HG03103 (cell line): Measurements from ENCODE around the gene ZNF710.
"Not testable (repeated sequence)": the region's sequence is repeated elsewhere in the genome, so short reads cannot be mapped to it uniquely, and the experiment has no call there.

Experiments
- ATAC-seq: cut with Tn5 transposase; IDR thresholded peaks from one replicate; pipeline ENCODE4 v1.9.1; 2021; ENCODE audit warnings: low read depth; ENCODE audit not compliant: unreplicated experiment

Gene ZNF710

DNA sequence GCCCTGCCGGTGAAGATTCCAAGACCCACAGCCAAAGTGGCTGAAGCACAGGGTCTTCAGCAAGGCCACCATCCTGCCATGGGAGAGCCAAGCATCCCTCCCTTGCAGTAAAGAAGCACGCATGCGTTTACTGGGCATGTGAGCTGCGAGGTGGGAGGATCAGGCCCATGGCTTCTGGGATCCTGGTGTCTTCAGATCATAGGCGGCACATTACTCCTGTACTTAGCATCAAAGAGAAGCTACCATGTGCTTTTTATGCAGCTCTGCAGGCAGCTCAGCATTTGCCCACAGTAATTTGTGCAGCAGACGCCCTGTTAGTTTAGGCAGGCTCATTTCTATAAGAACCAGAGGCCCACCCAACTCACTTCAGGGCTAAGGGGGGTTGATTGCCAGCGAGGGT is 55.4 kb downstream of the ZNF710 start:
- ATAC-seq, result no peak

DNA sequence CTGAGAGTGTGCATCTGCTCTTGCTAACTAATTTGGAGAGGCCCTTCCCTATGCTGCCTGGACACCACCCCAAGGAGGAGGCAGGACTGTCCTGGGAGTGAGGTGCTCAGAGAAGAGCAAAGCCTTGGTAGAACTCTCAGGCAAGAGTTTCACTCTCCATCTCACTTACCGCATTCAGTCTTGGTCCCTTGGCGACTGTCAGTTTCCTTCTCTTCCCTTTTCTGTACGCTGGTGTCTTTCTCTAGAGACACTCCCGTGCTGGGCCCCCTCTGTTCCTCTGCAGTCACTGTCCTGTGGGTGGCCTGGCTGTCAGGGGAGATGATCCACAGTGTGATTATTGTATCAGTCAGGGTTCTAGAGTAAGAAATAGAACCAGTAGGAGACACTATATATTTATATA is 57.2 kb downstream of the ZNF710 start:
- ATAC-seq, result peak; percentile 35

DNA sequence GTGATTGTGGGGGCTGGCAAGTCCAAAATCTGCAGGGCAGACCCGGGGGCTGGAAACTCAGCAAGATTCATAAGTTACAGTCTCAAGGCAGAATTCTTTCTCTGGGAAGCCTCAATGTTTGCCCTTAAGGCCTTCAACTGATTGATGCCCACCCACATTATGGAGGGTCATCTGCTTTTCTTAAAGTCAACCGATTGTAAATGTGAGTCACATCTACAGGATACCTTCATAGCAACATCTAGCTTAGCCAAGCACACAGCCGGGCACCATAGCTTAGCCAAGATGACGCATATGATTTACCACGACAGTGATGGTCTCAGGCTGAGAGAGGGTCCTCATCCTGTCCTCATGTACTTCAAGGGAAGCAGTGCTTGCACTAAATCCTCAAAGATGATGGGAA is 57.7 kb downstream of the ZNF710 start:
- ATAC-seq, result no peak

DNA sequence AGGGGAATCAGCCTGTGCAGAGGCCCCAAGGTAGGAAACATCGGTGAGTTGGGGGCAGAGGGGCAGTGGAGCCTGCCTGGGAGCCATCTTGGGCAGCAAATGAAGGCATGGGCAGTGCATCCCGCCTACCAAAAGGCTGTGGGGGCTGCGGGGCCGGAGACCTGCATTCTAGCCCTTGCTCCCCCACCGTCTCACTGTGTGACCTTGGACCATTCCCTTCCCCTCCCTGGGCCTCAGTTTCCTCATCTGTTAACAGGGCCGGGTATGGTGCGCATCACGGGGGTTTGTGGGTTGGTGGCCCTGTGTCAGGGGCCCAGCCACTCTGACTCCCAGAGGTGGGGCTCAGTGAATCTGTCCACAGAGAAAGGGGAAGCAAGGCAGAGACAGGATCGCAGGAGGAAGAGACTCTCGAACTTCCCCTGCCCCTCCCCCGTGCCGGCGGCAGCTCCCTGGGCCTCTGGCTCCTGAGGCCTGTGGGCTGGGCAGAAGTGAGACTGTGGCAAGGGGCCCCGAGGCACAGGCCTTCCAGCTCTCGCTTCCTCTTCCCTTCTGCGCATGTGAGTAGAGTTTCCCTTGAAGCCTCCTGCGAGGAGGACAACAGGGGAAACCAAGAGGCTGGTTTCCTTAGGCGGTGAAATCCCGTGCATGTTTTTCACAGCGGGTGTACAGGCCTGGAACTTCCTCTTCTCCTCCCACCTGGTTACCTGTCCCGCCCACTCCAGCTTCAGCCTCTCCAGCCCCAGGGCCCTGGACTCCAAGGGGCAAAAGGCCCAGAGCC is 58.3 kb downstream of the ZNF710 start:
- peak; percentile 81 for ATAC-seq

DNA sequence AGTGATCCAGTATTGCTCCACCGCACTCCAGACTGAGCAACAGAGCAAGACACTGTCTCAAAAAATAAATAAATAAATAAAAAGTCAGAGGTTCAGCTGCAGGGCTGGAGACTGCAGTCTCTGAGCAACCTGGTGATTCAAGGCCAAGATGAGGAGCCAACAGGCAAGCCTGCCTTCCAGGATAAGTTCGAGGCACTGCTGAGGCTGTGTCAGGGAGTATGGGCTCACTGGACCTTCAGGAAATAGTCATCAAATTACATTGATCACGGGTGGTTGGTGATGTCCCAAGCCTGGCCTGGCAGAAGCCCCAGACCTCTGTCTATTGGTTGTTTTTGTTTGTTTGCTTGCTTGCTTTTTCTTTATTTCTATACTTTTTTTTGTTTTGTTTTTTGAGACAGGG is 59.7 kb downstream of the ZNF710 start:
- no peak for ATAC-seq

DNA sequence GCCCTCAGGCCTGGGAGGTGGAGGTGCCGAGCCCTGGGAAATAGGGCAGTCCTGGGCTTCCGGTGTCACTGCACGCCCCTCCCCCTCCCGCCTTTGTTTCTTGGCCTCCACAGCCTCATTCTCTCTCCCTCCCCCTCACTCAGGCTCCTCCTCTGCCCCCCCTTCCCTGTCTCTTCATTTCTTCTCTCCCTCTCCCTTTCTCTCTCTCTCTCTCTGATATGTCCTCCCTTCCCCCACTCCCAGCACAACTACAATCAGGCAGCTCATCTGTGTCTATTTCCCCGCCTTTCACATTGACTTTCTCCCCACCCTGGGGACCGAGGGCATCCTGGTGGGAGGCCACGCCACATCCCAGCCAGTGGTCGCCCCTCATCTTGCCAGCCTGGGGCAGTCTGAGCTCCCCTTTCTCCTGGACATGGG is 60.9 kb downstream of the ZNF710 start:
- ATAC-seq, result no peak

DNA sequence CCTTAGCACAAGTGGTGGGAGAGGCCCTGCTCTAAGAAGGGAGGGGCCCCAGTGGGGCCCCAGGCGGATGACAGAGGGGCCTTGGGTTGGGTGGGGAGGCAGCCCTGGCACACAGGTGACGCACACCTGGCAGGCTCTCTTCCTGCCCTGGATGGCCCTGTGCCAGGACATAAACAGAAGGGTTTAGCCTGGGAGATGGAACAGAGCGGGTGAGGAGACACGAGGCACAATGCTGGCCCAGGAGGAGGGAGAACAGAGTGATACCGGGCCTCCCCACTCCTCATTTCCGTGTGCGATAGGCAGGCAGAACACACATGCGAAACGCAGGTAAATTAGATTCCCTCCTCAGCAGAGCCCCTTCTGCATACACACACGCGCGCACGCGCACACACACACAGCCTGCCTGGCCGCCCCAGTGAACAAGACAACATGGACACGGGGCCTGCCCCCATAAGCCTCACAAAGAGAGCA is 61.4 kb downstream of the ZNF710 start:
- no peak for ATAC-seq

DNA sequence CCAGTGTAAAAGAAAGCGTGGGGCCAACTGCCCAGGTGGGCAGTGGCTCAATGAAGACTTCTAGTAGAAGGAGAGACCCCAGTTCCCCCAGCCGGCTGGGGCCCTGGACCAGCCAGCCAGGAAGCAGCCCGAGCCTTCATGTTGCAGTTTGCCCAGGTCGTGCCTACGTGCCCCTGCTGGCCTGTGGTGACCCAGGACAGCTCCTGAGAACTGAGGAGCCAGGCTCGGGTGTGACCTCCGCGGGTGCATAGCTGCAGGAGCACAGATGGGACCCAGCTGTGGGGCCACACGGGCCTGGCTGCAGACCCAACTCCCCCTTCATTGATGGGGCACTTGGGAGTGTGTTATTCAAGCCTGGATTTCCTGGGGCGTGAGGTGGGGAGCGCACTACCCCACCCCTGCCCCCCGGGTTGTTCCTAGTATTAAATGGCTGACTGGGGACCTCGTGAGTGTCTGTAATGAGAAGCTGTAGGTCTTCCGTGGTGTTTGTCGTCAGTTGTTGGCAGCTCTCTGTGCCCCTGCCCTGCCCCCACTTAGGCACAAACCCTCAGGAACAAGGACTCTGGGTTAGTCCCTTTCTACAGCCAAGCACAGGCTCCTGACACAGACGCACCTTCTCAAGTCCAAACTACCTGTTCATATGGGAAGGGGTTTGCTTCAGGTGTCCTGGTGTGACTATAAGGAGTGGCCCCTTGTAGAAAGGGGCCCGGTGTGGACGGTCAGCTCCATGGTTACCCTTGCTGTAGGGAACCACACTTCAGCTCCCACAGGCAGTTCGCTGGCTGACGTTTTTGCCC is 62.0 kb downstream of the ZNF710 start:
- ATAC-seq, result no peak

DNA sequence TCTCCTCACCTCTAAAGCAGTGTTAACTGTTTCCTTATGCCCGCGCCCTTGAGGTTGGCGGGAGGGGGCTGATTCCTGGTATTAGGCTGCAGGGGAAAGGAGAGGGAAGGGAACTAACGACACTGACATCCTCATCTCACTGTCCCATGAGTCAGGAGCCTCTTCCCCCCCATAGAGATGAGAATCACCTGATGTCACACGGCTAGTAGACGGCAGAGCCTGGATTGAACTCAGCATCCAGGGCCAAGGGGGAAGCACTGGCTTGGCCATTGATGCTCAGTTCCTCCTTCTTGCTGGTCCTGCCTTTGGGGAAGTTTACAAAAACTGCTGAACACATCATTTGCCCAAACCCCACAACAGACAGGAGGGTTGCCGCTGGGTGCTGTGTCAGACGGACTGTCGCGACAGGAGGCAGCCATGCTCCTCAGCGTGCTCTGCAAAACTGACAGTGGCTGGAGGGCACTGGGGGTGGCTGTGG is 62.7 kb downstream of the ZNF710 start:
- ATAC-seq, result no peak

DNA sequence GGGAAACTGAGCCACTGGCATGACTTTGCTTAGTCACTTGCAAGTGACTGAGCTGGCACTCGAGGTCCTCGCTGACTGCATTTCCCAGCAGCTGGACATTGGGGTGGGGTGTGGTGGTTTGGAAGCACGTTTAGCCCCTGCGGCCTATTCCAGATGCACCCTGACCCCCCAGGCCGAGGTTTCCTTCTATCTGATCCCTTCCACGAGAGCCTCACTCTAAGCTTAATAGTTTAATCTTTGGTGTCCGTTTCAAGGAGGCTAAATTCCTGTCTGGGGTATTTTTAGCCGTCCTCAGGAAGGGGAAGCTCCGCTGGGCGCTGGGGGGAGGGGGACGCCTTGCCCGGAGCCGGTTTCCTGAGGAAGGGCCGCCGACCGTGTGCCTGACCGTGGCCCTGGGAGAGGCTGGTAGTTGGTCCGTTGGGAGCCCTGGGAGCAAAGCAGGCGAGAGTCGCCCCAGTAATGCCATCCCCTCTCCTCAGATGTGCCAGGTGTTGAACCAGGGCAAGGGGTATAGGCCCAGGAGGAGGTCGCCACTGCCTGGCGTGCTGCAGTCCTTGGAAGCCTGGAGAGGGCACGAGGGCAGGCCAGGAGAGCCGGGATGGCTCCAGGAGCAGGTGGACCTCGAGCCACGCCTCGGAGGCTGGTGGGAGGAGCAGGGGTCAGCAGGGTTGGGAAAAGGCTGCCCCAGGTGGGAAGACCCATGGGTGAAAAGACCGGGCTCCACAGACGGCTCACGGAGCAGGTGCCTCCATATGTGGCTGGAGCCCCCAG is 64.0 kb downstream of the ZNF710 start:
- ATAC-seq, result no peak

DNA sequence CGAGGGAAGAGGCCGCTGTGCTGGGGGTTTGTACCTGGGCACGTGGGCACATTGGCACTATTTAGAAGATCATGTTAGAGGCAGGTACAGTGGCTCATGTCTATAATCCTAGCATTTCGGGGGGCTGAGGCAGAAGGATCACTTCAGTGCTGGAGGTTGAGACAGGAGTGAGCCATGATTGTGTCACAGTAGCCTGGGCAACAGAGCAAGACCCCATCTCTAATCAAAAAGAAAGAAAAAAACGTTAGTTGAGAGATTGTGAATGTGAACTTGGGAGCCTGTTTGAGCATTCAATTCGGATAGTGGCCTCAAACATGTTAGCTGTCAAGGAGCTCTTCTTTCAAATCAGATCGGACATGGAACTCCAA is 64.5 kb downstream of the ZNF710 start:
- no peak for ATAC-seq

DNA sequence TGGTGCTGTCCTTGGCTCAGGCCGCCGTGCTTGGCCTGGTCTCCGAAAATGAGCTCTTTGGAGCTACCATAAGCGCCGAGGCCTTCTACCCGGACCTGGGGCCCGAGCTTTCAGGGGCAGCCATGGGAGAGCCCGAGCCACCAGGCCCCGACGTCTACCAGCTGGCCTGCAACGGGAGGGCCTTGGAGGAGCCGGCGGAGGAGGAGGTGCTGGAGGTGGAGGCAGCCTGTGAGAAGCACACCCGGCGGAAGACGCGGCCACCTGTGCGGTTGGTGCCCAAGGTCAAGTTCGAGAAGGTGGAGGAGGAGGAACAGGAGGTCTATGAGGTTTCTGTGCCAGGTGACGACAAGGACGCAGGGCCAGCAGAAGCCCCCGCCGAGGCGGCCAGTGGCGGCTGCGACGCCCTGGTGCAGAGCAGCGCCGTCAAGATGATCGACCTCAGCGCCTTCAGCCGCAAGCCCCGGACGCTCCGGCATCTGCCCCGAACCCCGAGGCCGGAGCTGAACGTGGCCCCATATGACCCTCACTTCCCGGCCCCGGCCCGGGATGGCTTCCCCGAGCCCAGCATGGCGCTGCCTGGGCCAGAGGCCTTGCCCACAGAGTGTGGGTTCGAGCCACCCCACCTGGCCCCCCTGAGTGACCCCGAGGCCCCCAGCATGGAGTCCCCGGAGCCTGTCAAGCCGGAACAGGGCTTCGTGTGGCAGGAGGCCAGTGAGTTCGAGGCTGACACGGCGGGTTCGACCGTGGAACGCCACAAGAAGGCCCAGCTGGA is 66.2 kb downstream of the ZNF710 start:
- ATAC-seq, result no peak

DNA sequence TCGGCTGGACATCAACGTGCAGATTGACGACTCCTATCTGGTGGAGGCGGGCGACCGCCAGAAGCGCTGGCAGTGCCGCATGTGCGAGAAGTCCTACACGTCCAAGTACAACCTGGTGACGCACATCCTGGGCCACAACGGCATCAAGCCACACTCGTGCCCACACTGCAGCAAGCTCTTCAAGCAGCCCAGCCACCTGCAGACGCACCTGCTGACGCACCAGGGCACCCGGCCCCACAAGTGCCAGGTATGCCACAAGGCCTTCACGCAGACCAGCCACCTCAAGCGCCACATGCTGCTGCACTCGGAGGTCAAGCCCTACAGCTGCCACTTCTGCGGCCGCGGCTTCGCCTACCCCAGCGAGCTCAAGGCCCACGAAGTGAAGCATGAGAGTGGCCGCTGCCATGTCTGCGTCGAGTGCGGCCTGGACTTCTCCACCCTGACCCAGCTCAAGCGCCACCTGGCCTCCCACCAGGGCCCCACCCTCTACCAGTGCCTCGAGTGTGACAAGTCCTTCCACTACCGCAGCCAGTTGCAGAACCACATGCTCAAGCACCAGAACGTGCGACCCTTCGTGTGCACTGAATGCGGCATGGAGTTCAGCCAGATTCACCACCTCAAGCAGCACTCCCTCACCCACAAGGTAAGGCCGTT is 67.0 kb downstream of the ZNF710 start:
- ATAC-seq, result no peak

DNA sequence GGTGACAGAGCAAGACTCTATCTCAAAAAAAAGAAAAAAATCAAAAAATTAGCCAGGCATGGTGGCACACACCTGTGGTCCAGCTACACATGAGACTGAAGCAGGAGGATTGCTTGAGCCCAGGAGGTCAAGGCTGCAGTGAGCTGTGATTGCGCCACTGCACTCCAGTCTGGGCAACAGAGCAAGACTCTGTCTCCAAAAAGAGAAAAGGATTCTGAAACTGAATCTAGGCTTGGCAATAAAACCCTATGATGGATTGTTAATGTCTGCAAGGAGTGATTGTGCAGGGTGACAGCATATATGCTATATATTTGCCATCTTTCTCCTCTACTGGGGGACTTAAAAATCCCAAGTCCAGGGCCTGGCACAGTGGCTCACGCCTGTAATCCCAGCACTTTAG is 69.5 kb downstream of the ZNF710 start:
- not testable (repeated sequence) for ATAC-seq

DNA sequence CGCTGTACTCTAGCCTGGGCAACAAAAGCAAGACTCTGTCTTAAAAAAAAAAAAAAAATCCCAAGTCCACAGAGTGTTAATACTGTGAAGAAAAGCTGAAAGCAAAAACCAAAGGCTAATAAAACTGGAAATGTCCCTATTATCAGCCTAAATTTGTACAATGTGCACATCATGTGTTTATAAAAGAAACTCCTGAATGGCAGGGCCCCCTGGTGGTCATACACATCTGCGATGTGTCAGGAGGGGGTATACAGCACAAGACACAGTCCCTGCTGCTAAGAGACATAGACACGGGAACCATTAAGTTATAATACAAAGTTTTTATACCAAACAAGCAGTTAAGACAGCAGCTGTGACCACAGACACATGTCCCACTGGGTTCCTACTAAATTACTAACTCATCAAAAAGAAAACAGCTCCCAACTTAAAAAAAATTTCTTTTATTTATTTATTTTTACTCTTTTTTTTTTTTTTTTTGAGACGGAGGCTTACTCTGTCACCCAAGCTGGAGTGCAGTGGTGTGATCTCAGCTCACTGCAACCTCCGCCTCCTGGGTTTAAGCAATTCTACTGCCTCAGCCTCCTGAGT is 70.2 kb downstream of the ZNF710 start:
- ATAC-seq, result no peak

DNA sequence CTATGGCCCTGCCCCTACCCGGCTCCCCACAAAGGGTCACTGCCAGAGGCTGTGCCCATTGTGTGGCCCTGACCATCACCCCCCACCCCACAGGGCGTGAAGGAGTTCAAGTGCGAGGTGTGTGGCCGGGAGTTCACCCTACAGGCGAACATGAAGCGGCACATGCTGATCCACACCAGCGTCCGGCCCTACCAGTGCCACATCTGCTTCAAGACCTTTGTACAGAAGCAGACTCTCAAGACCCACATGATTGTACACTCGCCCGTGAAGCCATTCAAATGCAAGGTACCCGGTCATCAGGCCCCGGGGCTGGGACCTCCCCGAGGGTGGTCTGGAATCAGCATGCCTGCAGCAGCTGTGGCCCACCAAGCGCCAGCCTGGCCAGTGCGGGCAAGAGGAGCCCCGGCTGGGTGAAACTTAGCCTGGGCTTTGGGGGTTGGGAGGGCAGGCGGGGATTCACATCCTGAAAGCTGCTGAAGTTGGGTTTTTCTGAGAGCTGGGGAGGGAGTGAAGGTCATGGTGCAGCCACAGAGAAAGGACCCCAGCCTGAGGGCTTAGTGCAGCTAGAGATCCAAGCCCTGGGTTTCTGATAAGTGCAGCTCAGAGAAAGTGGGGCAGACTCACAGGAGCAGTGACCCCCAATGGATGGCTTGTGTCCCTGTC is 72.0 kb downstream of the ZNF710 start:
- no peak for ATAC-seq

DNA sequence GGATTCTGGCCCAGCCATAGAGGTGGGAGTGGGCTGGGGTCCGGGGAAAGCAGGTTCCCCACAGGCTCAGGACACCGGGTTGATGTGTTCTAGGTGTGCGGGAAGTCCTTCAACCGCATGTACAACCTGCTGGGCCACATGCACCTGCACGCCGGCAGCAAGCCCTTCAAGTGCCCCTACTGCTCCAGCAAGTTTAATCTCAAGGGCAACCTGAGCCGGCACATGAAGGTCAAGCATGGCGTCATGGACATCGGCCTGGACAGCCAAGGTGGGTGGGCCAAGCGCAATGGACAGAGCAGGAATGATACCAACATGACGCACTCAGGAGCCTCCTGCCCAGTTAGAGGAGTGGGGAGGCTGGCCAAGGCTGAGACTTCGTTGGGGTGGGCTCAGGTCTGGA is 72.9 kb downstream of the ZNF710 start:
- no peak for ATAC-seq

DNA sequence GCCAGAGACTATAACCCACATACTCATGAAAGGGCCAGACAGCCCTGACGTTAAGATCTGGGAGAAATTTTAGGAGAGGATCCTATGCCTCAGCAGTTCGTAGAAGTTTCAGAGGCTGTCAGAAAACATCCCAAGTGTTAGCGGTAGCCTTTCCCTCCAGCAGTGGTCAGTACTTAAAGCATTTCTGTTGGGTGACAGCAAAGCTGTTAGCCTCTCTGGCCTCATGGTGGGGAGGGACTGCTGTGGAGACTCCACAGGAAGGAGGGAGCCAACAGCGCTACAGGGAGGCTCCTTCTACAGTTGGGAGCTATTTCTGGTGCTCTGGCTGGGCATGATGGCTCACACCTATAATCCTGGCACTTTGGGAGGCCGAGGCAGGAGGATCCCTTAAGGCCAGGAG is 73.8 kb downstream of the ZNF710 start:
- ATAC-seq, result no peak
